Muscle layer of duodenum (tissue), 2 donors: ENCODE measurements around the gene WNT9A.

Experiments
- H3K27ac ChIP-seq: one replicate; pipeline ENCODE4 v1.7.0; 2013; ENCODE audit warnings: mild to moderate bottlenecking, low read length
- H3K27me3 ChIP-seq: one replicate; pipeline ENCODE4 v1.7.0; 2013; ENCODE audit warnings: low read depth, mild to moderate bottlenecking, control low read depth, low read length
- H3K36me3 ChIP-seq, 2 donors: one replicate each; pipeline ENCODE4 v1.7.0; 2013; ENCODE audit warnings: low read length in 2 of 2, control low read depth in 1 of 2, mild to moderate bottlenecking in 1 of 2; ENCODE audit not compliant: insufficient read depth in 2 of 2, control insufficient read depth in 1 of 2
- H3K4me1 ChIP-seq, 2 donors: one replicate each; pipeline ENCODE4 v1.7.0; 2013; ENCODE audit warnings: low read length in 2 of 2, mild to moderate bottlenecking in 2 of 2, control low read depth in 1 of 2, moderate library complexity in 1 of 2; ENCODE audit not compliant: insufficient read depth in 2 of 2, control insufficient read depth in 1 of 2
- H3K4me3 ChIP-seq, 2 donors: one replicate each; pipeline ENCODE4 v1.7.0; 2013; ENCODE audit warnings: low read length in 2 of 2, low read depth in 1 of 2, mild to moderate bottlenecking in 1 of 2
- H3K9me3 ChIP-seq, 2 donors: one replicate each; pipeline ENCODE4 v1.7.0; 2013; ENCODE audit warnings: low read length in 2 of 2, control low read depth in 1 of 2, mild to moderate bottlenecking in 1 of 2; ENCODE audit not compliant: control insufficient read depth in 1 of 2
- donor health status: healthy.

Gene WNT9A

DNA sequence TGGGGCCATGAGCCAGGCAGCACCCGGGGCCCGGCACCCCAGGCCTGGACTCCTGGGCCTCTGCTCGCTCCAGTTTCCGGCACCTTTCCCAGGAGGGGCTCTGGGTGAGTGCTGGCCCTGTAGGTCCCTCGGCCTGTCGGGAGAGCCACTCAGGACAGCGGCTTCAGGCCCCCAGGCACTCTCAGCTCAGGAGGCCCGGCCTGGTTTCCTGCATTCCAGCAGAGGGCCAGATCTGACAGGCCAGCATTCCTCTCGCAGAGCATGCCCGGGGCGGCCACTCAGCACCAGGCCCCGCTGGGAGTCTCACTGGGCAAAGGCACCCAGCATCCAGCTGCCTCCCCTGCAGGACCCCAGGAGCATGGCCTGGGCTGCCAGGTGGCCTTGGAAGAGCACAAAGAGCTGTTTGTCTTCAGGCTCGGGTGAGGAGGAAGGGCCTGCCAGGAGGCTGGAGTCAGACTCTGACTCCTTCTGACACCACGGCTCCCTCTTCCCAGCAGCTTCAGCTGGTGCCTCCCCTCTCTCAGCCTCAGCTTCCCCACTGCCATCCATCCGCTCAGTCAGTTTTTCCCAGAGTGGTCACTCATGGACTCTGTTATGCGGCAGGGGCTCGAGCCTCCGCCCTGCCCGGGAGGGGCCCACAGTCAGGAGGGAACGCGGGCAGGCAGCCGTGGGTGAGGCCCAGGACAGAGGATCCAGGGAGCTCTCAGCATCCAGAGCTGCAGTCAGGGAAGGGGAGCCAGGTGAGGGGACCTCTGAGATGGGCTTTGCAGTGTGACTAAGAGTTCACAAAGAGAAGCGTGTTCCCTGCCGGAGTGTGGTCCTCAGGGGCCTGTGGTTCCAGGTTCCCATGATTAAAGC, 51.7 kb downstream of the WNT9A start:
- peaks cover 0 to 4% of the 10 kb centered on the region in 2 donors for H3K4me1 ChIP-seq
- H3K4me3 ChIP-seq: no peak overlapping the region
- no peak overlapping the region for H3K27ac ChIP-seq
- no peaks in the 10 kb centered on the region for H3K36me3 ChIP-seq
- no peaks in the 10 kb centered on the region for H3K27me3 ChIP-seq
- H3K9me3 ChIP-seq: no peaks in the 10 kb centered on the region

DNA sequence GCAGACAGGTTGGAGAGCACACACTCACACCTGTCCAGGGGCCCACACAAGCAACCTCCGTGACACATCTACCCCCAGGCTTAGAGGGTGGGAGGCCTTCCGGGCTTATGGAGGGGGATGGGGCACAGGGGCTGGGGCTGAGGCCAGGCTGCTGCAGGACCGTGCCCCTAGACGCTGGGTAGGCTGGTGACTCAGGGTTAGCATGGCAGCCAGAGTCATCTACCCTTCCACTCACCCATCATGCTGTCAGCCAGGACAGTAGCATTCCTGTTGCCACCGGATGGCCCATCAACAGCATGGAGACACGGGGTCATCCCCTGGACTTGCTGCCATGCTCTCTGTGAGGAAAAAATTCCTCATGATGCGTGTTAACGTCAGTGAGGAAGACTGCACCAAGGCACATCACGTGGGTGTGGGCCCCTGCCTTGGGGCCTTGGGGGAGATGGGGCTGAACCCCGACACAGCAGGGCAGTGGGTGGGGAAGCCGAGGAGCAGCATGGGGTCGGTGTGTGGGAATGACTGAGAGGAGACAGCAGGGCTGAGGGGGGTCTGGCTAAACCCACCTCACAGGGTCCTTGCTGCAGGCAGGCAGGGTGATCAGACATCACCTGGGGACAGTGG, 52.8 kb downstream of the WNT9A start:
- Histone ChIP-seq H3K27me3 (no peaks in the 10 kb centered on the region), H3K36me3 (no peaks in the 10 kb centered on the region), H3K4me1 (peaks cover 0 to 4% of the 10 kb centered on the region in 2 donors), H3K9me3 (no peaks in the 10 kb centered on the region), H3K27ac (no peak overlapping the region), H3K4me3 (no peak overlapping the region)

DNA sequence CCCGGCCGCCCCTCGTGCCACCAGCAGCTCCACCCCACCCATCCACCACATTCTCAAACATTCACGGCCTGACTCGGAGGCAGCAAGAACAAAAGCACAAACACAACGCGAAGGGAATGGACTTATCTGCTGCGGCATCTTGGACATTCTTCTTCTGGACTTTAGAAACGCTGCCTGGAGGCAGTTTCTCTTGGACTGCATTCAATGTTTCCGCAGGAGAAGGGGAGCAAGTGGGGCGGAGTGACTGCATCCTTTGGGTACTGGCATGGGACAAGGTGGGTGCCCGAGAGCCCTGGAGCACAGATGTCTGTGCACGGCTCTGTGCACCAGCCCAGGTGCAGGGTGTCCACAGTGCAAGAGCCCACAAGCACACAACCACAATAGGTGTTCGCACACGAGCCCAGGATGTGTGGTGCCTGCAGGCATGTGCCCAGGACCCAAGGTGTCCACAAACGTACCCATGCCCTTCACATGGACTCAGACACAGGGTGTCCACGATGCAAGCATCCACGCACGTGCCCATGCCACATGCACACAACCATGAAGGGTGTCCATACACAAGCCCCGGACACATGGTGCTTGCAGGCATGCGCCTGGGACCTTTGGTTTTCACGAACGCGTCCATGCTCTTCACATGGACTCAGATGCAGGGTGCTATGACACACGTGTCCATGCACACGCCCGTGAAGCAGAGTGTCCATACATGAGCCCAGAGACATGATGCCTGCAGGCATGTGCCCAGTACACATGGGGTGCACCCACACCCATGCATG, 53.6 kb downstream of the WNT9A start:
- Histone ChIP-seq H3K4me3 (no peak overlapping the region), H3K4me1 (peaks cover 0 to 4% of the 10 kb centered on the region in 2 donors), H3K27ac (no peak overlapping the region), H3K9me3 (no peaks in the 10 kb centered on the region), H3K27me3 (no peaks in the 10 kb centered on the region), H3K36me3 (no peaks in the 10 kb centered on the region)

DNA sequence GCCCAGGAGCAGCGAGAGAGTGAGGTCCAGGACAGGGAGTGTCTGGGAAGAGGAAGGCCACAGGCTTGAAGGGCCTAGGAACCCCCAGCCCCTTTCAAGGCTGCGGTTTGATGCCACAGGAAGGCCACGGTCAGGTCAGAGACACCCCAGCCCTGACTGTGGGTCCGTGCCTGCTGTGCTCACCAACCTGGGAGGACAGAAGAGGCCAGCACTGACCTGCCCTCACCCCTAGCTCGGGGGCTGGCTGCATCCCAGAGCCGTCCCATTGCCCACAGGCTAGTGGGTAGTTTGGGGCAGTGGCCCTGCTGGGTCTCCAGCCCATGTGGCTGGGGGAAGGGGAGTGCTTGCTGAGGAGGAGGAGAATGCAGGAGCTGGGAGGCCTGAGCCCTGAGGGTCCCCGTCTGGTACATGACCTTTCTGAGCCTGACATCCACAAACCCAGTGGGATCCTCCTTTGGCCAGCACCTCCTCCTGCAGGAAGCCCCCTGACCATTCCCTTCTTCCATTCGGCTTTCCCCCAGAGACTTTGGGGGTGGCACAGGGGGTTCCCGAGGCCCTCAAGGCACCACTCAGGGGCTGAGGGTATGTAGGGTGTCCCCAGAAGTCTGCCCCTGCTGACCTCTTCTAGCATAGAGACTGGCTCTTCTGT, 54.3 kb downstream of the WNT9A start:
- Histone ChIP-seq H3K4me3 (no peak overlapping the region), H3K27ac (no peak overlapping the region), H3K9me3 (no peaks in the 10 kb centered on the region), H3K36me3 (no peaks in the 10 kb centered on the region), H3K4me1 (peaks cover 0 to 4% of the 10 kb centered on the region in 2 donors), H3K27me3 (no peaks in the 10 kb centered on the region)

DNA sequence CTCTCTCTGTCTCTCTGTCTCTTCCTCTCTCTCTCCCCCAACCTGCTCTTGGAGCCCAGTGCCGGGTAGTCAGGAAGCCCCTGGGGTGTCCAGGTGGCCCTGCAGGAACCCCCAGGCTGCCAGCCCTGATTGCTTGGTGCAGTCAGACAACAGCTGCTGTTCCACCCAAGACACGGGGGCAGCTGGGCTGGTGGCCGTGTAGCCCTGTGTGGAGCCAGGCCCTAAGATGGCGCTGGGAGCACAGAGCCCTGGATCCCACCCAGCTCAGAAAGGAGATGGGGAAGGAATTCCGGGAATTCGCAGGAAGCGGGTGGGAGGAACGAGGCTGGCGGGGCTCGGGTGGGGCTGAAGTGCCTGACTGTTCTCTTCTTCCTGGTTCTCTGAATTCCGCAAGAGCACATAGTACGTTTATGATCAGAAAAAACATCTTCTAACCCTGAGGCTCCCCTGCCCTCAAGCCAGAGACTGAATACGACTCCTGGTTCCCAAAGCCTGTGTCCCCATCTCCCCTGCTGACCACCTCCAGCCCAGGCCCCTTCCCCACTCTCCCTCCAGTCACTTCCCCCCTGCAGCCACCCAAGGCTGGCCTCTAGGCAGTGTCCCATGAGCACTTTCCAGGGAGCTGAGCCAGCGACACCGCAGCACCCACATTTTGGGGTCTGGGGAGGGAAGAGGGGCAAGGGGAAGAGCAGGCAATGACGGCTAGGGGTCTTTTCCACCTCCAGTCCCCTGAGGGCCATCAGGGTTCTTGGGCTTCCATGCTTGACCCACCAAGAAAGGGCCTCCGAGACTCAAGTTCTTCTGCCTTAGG, 55.0 kb downstream of the WNT9A start:
- H3K27me3 ChIP-seq: no peaks in the 10 kb centered on the region
- no peaks in the 10 kb centered on the region for H3K36me3 ChIP-seq
- H3K27ac ChIP-seq: no peak overlapping the region
- no peaks in the 10 kb centered on the region for H3K9me3 ChIP-seq
- peaks cover 0 to 4% of the 10 kb centered on the region in 2 donors for H3K4me1 ChIP-seq
- H3K4me3 ChIP-seq: no peak overlapping the region

DNA sequence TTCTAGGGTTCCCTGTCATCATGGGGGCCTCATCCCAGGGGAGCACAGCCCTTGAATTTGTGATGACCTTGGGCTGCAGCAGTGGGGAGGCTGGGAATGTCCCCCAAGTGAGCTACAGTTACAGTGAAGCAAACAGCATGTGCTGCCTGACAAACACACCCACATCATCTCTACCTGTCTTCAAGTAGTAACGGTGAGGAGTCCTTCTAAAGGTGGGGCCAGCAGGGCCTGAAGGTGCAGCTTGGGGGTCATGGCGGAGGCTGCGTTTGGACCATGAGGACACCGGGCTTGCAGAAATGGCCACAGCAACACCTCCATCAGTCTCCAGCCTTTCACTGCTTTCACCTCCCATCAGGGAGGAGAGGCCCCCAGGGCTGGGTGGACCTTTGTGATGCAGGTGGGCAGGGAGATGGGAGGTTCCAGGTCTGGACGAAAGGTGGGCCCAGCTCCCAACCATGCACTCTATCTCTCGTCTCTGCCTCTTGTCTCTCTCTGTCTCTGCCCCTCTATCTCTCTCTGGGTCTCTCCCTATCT, 55.7 kb downstream of the WNT9A start:
- H3K4me3 ChIP-seq: no peak overlapping the region
- H3K36me3 ChIP-seq: no peaks in the 10 kb centered on the region
- H3K27ac ChIP-seq: no peak overlapping the region
- peaks cover 0 to 4% of the 10 kb centered on the region in 2 donors for H3K4me1 ChIP-seq
- no peaks in the 10 kb centered on the region for H3K9me3 ChIP-seq
- no peaks in the 10 kb centered on the region for H3K27me3 ChIP-seq

DNA sequence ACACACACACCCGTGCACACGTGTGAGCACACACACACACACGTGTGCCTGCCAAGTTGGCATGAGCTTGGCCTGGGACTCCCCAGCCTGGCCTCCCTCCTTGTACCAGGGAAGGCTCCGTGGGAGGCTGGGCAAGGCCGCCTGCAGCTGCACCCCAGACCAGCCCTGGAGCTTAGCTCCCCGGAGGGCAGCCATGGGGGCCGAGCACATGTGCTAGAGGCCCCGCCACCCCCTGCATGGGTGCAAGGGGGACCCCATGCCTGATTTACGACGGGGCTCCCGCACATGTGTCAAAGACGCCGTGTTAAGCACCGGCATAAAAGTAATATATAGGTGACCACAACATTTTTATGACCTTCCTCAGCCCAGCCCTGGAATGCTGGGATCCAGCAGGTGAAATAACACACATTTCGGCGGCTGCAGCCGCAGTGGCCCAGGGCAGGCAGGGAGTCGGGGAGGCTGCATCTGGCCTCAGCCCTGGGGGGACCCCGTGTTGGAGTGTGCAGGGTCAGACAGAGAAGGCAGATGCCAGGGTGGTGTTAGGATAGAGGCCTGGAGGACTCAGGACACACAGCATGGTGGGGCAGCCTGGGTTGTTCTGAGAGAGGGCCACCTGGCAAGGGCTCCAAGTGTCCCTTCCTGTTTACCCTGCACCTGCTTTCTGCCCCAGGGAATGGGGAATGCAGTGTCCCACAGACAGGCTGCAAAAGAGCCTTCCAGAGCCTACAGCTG, 56.3 kb downstream of the WNT9A start:
- H3K4me3 ChIP-seq: no peak overlapping the region
- no peaks in the 10 kb centered on the region for H3K36me3 ChIP-seq
- no peaks in the 10 kb centered on the region for H3K9me3 ChIP-seq
- H3K27ac ChIP-seq: no peak overlapping the region
- peaks cover 0 to 8% of the 10 kb centered on the region in 2 donors for H3K4me1 ChIP-seq
- H3K27me3 ChIP-seq: no peaks in the 10 kb centered on the region

DNA sequence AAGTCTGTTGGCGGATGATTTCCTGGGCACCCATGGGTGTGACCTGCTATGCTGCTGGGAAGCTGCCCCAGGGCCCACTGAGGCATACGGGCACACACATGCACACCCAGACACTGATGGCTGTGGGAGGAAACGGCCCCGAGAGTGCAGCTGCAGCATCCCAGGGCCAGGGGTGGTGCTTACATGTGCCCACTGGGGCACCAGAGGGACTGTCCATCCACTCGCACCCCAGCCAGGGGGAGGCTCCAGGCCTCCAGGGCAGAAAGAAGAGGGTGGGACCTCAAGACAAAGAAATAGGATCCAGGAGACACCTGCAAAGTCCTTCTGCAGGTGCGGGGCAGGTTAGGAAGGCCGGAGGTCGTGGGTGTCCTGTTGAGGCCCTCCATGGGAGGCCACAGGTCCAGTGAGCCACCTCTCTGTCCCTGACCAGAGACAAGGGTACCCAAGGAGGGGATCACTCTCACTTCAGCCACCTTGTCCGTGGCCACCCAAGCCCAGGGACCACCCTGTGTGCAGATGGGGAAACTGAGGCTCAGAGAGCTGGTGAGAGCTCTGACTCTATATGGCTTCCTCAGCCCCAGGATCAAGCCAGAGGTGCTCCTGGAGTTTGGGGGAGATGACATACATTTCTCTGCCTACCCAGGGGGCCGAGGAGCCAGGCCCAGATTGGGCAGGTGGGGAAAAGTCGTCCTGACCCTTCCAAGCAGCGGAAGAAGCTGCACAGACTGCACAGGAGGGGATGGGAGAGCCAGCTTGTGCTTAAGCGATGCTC, 57.1 kb downstream of the WNT9A start:
- H3K4me3 ChIP-seq: no peak overlapping the region
- no peaks in the 10 kb centered on the region for H3K27me3 ChIP-seq
- H3K4me1 ChIP-seq: peaks cover 4 to 12% of the 10 kb centered on the region in 2 donors
- H3K36me3 ChIP-seq: no peaks in the 10 kb centered on the region
- H3K27ac ChIP-seq: no peak overlapping the region
- H3K9me3 ChIP-seq: no peaks in the 10 kb centered on the region

DNA sequence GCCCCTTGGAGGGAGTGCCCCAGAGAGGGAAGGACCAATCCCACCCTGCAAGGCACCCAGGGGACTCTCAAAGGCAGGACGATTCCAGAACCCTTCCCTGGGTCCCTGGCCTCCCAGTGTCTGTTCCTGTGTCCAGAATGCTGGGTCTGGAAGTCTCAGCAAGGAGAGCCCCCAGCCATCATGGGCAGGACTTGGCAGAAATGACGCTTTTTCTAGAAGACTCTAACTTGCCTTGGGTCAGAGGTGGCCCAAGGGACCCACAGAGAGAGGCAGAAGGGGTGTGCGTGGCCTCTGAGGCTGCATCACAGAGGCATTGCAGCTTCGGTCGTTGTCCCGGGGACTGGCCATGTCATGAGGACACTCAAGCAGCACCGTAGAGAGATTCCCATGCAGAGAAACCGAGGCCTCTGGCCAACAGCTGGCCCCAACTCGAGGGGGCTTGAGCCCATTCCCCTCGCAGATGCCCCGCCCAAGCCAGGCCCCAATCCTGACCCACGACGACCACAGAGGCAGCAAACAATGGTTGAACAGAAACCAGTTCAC, 57.8 kb downstream of the WNT9A start:
- Histone ChIP-seq H3K4me1 (peaks cover 8 to 17% of the 10 kb centered on the region in 2 donors), H3K4me3 (no peak overlapping the region), H3K9me3 (no peaks in the 10 kb centered on the region), H3K36me3 (no peaks in the 10 kb centered on the region), H3K27me3 (no peaks in the 10 kb centered on the region), H3K27ac (no peak overlapping the region)
